NCI-H2227 (cell line): Measurements from ENCODE around the gene UTP4.

Source experiments
- DNase-seq: peaks from one replicate; lab custom pipeline; 2025; ENCODE audit not compliant: unreplicated experiment; lab: John Stamatoyannopoulos, UW

The UTP4 gene

DNA sequence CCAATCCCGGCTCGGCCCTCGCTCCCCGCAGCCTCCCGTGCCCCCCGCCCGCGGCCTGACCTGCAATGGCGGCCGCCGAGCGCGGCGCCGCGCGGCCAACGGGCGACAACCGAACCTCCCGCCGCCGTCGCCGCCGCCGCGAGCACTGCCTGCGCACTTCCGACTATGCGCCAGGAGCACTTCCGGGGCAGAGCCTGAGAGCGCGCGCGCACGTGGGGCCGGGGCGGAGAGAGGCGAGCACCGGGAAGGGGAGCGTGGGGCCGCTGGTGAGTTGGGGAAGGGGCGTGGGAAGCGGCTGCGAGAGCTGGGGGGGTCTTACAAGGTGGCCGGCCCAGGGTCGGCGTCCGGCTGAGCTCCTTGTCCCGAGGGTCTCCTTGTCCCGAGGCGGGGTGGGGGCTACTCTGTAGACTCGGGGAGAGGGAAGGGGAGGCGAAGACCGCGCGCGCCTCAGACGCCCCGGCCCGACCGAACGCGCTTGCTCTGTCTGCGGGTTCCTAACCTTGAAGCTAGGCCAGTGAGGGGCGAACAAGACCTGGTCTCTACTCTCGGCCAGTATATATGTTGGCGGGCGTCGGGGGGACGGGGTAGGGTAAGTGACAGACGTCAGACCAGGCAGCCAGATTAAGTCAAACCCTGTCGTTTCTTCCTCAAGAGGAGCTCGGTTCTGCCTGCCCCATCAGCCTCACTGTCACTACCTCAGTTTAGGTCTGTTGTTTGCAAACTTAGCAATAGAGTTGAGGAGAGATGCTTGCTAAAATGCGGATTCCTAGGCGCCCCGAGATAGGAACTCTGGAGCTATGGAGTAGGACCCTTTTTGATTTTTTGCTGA lies at the start of gene UTP4, which contains the start of gene CHTF8:
Gene UTP4 (plus strand): TSS at position 226 of the 829 bp plus-strand sequence. CDS start 811 bp downstream, outside the sequence.
Gene CHTF8 (minus strand): TSS at position 165 of the 829 bp plus-strand sequence. CDS start 11,130 bp downstream, outside the sequence.
- DNase-seq = peak; percentile 86

DNA sequence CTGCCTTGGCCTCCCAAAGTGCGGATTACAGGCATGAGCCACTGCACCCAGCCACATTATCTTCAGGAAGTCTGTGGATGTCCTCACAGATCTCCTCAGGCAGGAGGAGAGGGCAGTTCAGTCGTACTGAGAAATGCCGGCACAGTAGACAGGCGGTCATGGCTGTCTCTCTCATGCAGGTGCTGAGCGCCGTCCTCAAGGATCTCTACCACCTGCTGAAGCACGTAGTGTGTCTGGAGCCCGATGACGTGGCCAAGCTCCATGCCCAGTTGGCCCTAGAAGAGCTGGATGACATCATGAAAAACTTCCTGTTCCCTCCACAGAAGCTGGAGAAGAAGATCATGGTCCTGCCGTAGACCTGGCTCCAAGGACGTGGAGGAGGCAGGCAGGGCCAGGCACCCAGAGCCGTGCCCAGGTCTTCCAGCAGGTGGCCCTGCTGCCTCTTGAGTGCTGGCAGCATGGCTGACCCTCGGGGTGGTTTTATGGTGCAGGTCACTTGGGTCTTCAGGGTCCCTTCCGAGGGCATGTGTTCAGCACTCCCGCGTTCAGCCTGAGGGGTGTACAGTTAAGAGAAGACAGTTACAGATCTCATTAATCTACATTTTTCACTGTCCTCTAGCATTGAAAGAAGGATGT lies 49.0 kb upstream of the UTP4 start:
- DNase-seq = no peak

DNA sequence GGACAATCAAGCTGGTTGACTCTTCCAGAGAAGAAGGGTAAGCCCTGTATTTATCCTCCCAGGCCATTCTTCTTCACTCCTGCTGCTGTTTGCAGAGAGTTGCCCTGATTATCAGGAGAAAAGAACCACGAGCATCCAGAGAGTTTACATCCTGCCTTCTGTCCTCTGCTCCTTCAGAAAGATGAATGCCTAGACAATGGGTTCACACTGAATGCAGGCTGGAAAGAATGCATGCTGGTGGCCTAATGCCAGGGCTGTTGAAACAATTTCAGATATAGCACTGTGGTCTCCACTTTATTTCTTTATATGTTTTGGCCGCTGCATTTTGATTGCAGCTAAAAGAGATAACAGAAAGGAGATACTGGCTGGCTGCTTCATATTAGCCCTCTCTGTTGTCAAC lies 48.2 kb upstream of the UTP4 start:
- DNase-seq = no peak

DNA sequence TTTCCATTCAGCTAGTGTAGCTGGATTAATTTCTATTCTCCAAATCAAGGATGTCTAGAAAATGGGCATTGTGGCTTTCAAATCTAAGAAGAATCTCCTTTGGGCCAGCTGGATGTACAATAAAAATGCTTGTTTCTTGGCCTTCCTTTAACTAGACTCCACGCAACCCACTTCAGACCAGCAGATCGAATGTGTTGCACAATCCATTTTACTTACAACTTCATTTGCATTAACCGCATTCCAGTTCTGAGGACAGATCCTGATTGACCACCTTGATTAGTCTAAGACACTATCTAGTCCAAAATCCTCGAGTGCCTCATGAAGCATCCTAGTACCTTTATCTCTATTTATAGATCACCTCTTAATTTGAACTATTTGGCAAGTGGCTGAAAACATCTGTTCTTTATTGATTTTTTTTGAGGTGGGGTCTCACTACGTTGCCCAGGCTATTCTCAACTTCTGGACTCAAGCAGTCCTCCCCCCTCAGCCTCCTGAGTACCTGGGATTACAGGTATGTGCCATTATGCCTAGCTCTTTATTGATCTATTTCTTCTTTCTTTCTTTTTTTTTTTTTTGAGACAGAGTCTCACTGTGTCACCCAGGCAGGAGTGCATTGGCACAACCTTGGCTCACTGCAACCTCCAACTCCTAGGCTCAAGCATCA lies 47.3 kb upstream of the UTP4 start:
- DNase-seq = no peak

DNA sequence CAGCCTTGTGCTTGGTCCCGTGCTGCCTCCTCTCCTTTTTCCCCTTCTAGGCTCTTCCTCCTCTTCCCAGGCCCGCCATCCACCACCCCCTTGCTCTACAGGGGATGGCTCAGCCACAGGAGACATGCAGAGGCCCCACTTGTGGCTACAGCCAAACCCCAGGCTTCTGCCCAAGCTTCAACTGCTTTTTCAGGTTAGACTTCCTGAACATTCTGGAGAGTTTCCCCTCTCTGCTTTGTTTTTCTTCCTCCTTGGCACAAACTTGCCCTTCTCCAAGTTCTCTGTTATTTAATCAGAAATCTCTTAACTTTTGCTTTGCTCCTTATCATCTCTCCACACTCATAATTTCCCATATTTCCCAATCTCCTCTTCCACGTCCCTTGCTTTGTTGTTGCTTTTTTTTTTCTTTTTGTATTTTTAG lies 45.3 kb upstream of the UTP4 start:
- DNase-seq = no peak

DNA sequence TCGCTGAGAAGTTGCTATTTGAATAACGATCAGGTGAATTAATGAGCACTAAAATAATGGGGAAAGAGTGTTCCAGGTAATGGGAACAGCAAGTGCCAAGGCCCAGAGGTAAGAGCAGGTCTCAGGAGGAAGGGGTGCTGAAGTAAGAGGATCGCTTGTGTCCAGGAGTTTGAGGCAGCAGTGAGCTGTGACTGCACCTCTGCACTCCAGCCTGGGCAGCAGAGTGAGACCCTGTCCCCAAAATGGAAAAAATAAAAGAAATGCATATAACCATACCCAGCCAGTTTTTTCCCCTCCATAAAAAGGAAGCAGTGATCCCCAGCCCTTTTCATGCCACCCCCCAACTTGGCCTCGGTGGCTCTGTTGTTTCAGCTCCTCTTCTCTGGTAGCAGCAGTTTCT lies 43.8 kb upstream of the UTP4 start:
- DNase-seq = no peak

DNA sequence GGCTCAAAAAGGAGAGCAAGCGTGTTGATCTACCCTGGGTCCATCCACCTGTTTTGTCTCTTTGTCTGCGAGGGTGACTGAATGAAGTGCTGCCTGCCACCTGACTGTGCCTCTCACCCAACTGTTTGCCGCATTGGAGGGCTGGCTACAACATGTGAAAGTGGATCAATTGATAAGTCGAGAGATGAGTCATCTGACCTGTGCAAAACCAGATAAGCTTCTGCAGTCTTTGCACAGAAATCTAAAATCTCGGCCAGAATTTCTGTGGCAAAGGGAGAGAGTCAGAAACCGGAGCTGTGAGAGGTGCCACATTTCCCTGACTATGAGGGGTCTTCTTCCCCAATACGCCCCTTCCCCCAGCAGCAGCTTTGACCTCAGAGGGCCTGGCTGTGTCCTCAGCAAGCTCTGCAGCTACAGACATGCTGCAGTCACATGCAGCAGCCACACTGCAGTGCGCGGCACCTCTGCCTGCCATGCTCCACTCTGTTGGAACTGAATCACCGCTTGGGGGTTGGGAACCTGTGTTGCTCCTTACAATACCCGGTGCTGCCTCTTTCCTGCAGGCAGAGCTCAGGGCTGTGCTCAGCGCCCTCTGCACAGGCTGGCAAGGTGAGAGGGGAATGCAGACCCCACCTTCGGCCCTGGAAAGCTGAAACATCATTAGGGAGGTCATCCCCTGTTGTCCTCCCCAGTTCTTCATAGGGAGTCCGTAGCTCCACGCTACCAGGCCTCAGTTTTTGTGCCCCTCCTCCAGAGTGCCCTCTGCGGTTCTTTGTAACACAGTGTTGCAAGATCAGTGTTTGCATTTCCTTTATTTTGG lies 43.1 kb upstream of the UTP4 start:
- peak; percentile 49 for DNase-seq

DNA sequence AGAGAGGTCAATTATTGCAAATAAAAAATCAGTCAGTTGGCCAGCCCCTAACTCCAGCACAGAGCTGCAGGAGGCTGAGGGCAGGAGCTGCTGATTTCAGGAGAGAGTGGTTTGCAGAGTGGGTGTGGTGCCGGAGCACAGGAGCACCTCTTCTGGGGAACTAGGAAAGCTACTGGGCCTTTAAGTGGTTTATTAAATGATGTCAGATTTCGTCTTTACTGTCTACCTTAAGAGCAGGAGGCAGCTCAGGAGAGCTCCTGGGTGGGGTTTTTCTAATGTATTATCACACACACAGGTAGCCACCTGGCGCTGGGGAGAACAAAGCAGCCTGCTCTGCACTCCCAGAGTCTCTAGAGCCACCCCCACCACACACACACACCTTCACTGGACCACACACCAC lies 38.5 kb upstream of the UTP4 start:
- DNase-seq = peak; percentile 22

DNA sequence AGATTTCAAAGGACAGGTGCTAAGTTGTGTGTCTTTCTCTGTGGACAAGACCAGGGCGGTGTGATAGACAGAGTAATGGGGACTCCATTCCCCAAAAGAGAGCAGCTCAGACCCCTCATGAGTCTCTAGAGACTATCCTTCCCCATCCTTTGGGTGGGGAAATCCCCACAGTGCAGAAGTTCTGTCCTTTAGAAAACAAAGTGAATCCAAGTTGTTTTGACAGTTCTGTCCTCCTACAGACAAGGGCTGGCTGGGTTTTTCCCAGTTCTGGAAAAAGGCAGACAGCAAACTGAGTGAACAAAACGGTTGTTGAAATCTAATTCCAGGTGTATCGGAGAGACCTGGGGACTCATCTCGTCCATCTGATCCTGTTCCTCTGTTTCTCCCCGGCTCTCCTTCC lies 37.9 kb upstream of the UTP4 start:
- no peak for DNase-seq

DNA sequence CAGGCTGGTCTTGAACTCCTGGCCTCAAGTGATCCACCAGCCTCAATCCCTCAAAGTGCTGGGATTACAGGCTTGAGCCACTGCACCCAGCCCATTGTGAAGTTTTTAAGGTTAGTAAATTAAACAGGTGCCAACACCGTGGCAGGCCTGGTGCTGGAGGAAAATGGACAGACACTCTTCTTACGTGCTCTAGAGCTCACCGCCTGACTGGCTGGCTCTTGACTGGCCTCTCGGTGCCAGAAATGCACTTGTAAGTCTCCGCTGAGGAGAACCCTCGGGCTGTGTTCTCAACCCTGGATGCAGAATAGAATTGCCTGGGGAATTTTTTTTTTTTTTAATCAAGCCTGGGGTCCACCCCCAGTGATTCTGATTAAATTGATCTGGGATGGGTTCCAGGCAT lies 37.3 kb upstream of the UTP4 start:
- DNase-seq = no peak

DNA sequence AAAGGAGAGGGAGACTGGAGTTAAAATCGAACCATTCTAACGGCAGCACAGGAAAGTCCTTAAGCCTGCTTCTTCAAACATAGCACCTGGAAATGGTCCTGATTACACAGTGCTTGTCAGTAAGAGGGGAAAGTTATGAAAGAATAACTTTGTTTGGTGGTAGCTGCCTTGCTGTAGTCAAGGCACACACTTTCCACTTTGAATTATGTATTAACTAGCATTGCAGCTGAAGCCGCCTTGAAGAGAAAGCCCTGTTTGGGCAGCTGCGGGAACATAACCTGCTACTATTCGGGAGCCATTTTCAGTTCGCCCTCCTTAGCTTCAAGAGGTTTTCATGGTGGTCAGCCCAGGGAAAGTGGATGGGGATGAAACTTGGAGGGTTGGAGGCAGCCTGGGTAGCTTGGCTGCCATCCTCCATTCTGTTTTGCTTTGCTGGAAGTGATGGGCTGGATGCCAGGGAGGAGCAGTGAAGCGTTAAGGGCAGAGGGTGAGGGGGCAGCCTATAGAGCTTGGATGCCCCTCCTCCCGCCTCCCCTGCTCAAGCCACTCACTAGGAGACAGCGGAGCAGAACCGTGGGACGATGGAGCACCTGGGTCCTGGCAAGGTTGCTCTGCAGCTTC lies 32.3 kb upstream of the UTP4 start:
- peak; percentile 29 for DNase-seq

DNA sequence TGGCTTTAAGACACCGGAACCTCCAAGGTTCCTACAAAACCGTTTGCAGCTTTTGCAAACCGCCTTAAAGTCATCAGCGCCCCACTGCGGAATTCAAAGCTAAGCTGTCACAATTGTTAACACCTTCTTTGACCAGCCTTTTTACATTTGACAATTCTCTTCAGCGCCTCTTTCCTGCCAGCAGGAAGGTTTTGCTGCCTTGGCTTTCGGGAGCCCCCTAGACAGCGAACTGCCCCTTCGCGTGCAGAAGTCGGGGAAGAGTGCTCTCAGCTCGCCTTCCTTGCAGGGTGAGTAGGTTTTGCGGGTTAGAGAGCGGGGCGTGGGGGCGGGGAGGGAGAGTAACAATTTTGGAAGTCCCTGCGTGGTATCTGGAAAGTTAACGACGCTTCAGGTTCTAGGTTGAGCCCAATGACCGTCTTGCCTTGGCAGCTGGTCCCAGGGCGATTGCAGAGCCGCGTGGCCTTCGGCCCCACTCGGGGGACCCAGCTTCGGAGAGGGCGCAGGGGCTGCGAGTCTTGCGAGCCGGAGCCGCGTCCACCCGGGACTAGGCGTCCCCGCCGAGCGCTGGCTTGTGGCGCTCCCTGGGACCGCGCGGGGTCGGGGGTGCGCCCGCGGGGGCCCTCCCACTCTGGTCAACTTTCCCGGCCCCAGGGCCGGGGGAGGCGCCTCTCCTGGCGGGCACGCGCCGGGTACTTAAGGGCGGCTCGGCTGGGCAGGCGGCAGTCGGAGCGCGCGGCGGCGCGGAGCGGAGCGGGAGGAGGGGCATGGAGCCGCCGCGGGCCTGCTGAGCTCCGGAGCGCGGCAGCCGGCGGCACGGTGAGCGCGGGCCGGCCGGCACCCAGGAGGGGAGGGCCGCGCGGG lies 26.7 kb upstream of the UTP4 start, which contains the start of gene HAS3:
Gene HAS3 (plus strand): TSS at position 153 of the 861 bp plus-strand sequence. CDS start 3,743 bp downstream, outside the sequence.
- DNase-seq = peak; percentile 76

DNA sequence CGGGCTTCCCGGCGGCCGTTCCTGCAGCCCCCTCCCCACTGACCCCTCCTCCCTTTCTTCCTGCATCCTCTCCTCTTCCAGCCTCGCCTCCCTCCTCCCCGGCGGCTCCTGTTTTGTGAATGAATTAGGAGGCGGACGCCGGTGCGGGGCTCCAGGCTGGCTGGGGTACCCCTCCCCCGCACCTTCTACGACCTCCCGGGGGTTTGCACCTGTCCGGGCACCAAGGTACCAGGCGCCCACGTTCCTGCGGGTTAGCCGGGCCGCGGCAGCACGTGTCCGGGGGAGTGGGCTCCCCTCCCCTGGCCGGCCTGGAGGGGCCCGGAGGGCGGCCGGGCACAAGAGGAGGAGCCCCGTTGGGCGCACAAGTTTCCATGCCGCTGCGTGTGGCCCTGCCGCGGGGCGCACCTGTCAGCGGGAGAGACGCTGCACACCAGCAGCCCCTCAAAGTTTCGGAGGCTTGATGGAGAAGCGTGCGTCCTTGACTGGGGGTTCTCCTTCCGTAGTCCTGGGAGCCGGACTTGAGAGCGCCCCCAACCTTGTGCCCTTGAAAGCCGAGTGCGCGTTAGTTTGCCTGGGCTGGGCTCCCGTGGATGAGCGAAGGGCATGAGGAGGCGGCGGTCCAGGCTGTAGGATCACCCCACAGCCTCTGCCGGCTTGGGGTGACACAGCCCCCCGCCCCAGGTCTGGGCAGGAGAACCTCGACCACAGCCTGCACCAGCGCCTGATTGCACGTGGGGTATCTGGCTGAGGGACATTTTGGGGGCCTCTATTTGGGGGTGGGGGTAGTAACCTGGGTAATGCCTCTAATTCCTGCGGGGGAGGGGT lies 25.7 kb upstream of the UTP4 start:
- DNase-seq = peak; percentile 48

DNA sequence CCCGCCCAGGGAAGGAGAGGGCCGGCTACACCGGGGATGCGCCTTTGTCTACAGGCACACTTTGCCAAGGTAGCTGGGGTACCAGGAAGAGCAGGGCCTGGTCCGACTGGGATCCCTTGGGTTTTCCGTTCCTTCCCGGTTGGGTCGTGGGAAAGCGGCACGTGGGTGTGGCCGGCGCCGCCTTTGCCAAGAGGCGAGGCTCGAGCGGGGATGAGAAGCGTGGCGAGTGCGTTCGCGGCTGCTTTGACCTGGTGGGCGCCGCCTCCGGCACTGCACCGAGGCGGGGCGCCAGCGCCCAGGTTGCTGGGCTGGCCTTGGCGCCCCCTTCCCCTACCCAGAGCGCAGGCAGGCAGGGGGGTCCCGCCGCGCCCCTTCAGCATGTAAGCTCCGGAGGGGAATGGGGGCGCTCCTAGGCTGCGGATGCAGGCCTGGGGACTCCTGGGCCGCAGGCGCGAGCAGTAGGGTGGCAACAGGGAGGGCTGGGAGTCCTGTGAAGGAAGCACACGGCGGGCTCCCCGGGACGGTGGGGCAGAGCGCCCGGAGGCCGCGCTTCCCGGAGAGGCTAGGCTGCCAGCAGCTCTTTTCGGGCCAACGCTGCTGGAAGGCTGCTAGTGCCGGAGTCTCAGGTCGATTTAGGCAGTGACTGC lies 25.0 kb upstream of the UTP4 start:
- DNase-seq = peak; percentile 33

DNA sequence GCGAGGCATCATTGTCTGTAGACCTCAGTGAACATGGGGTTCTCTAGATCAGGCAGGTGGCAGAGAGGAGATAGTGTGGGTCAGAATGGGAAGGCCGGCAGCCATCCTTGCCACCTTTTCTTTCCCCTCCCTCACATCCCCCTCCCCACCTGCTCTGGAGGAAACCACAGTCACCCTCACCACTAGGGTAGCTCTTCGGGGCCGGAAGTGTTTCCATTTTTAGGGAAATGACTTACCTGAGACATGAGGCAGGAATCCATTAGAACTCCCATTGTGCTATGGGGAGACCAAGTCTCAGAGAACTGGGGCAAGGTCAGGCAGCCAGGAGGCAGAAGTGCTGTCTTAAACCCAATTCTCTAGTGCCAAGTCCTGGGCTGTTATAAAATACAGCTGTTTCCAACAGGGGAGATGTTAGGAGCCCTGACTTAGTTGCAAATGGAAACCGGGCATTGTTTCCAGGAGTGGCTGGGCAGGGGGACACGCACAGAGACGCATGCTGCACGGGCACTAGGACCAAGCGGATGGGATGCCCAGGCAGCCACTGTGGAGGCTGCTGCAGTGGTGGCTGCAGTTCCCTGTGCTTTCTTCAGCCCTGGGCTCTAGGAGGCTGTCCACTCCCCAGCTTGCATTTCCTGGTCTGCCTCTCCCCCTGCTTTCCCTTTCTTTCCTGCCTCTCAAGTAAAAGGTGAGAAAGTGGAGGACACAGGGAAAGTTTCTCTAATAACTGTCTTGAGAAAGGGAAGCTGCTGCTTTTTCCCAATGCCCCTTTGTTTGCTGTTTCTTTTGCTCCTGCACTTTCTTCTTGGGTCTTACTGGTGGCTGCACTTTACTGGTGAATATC lies 24.2 kb upstream of the UTP4 start:
- peak; percentile 17 for DNase-seq

DNA sequence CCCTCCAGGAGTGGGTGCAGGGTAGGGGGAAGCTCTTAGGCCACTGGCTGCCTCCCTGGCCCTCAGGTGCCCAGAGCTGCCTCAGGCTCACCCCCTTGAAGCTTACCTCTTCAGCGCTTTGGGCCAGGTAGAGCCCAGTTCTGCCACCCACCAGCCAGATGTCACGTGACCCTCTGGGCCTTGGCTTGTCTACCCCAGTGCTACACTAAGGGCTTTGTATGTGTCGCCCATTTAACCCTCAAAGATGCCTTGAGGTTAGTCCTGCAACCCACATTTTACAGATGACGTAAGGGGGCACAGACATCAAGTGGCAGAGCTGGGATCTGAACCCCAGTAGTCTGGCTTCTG lies 23.6 kb upstream of the UTP4 start:
- no peak for DNase-seq
